ENCODE measurements around the gene CLDN16.

The CLDN16 gene

GRCh38 chr3:190381441-190381840 is 6.5 kb upstream of the CLDN16 start:
- ATAC-seq (no peak), DNase-seq (no peak)

GRCh38 chr3:190382082-190382481 is 5.9 kb upstream of the CLDN16 start:
- DNase-seq (no peak), ATAC-seq (peak; percentile 72)

DNA sequence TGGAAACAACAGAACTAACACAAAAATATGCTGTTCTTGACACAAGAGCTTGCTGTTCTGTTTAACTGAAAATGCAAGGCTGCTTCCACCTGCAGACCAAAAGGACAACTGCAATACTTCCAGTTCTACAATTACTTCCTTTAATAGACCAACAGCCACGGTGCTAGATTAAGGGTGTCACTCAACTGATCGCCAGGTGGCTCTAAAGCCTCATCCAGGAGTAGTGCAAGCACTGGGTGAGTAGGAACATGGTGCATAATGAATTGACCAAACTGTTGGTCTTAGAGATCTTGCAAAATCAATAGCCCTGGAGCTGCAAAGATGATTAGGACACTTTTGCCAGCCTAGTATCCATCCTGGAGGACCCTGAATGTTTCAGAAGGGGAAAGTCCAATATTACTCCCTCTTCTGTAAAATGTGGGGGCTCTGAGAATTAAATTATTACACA is 3.6 kb upstream of the CLDN16 start:
- ATAC-seq (peak; percentile 60), DNase-seq (no peak)

DNA sequence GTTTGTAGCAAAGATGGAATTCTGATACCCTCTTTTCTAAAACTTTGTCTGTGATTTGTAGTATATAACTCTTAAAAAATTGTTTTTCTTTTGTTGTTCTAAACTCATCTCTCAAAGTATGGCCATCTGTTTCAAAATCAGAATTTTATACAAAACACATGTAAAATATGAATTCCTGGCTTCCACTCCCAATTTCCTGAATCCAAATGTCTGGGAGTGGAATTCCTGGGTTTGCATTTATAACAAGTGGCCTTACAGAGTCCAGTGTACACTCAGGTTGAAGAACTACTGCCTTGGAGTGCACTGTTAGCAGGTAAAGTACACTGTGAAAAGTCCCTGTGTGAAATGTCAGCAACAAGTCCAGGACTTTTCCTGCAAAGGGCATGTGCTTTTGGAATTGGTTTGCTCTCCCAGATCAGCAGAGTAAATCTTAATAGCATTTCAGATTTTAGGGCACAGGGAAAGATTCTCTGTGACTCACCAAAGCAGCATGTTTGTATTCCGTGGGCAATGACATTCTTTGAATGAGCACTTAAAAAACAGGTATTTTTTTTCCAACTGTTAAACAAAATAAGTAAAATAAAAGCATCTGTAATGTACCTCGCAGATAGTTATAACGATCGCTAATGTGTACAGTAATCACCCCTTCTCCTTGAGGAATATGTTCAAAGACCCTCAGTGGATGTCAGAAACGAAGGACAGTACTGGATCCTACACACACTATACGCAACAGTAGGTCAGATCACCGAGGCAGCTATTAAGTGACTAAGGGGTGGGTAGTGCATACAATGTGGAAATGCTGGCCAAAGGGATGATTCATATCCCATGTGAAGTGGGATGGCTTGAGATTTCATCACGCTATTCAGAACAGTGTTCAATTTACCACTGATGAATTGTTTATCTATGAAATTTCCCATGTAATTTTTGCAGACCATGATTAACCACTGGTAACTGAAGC is 2.0 kb upstream of the CLDN16 start:
- no peak for DNase-seq
- no peak for ATAC-seq

- DNase-seq, result no peak
- no peak for ATAC-seq
Measured at GRCh38 chr3:190388703-190389102, 740 bp downstream of the CLDN16 start.

DNA sequence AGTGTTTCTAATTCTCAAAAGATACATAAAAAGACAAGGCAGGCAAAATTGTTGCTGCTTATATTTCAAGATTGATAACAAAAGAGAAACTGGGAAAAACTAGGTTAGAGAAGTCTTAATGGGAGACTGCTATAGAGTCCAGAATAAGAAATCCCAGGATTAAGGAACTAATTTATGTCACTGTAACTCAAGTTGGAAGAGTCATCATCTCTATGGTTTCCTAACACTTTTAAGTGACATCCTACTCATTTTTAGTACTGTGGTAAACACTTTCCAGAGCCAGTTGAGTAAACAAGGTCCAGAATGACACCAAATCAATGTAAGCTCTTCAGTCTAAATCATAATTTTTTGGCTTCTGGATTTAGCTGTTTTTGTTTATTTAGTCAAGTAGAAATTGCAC is 8.0 kb downstream of the CLDN16 start:
- ATAC-seq, result no peak
- no peak for DNase-seq

GRCh38 chr3:190397889-190398288 is 9.9 kb downstream of the CLDN16 start:
- no peak for ATAC-seq
- no peak for DNase-seq

GRCh38 chr3:190399677-190400076 is 11.7 kb downstream of the CLDN16 start:
- no peak for DNase-seq
- ATAC-seq, result no peak

GRCh38 chr3:190401963-190402362 is 14.0 kb downstream of the CLDN16 start:
- ATAC-seq (no peak), DNase-seq (no peak)

DNA sequence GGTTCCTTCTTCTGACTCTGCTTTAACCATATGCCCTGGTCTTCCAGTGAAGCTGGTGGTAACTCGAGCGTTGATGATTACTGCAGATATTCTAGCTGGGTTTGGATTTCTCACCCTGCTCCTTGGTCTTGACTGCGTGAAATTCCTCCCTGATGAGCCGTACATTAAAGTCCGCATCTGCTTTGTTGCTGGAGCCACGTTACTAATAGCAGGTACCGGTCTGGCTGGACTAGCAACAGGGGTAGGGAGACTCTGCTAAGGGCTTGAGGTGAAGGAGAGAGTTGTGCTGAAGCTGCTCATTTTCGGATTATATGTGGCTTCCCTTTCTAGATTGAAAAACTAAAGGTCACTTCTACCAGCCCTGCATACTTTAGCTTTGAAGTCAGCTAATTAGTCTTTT is 16.8 kb downstream of the CLDN16 start:
- DNase-seq, result no peak
- no peak for ATAC-seq

DNA sequence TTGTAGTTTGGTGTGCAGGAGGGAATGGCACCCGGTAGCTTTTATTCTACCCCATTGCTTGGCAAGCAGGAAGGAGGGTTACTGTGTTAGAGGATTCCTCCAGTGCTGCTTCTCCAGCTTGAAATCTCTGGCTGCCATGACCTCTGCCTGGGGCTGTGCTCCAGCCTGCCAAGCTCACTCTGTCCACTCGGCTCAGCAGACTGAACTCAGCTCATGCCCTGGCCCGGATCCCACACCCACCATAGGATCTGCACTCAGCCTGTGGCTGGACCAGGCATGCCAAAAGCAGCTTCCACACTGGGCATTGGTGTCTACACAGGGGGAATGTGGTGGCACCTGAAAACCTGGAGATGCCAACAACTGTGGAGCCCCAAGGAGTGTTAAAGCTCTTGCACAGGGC is 26.3 kb downstream of the CLDN16 start:
- ATAC-seq (no peak), DNase-seq (no peak)

DNA sequence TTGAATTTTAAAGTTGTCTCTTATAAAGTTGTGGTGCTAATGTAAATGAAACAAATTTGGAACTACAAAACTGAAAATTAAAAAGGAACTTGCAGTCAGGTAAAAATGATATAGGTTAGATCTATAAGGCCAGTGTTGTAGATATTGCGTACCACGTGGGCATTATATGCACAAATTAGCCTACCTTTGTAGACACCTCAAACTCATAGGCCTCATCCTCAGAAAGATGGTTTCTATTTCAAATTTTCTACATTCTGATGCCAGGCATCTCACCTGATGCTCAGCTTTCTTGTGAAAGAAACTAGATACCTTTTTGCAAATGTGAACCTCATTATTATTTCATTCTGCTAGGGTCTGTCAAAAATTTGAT is 36.1 kb downstream of the CLDN16 start:
- DNase-seq (no peak), ATAC-seq (no peak)

DNA sequence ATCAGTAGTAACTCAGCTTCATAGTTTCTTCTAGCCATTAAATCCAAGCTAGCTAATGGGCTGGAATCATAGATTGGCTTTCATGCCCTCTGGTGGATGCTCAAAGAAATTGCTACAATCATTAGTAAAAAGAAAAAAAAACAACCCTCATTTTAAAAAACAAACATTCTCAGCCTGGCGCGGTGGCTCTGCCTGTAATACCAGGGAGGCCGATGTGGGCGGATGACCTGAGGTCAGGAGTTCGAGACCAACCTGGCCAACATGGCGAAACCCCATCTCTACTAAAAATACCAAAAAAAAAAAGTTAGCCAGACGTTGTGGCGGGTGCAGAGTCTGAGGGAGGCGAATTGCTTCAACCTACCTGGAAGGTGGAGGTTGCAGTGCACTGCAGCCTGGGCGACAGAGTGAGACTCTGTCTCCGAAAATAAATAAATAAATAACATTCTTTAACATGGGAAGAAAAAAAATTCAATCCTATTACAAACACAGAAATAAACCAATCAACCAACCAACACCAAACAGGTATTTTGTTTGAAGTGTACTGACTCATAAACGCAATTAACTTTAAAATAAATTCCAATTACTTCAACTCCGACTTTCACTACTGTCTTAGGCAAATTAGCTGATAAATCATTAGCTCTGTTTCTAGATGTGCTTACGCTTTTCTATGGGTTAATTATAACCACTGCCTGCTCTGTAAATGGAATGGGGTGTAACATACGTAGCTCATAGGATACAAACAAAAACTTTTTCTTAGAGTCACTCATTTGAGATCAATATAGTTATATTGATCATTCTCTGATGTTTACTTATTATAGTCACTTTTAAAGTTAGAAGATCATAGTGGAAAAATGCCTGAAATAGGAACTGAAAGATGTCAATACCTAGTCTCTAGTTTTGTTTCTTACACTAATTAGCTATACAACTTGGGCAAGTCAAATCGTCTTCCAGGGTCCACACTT is 36.8 kb downstream of the CLDN16 start:
- DNase-seq (peak; percentile 50), ATAC-seq (peak; percentile 66)

- DNase-seq (no peak), ATAC-seq (no peak)
Measured at GRCh38 chr3:190425833-190426232, 37.9 kb downstream of the CLDN16 start.

GRCh38 chr3:190426806-190427507 is 39.0 kb downstream of the CLDN16 start:
- DNase-seq (no peak), ATAC-seq (no peak)

- ATAC-seq, result no peak
- no peak for DNase-seq
Measured at GRCh38 chr3:190429681-190430080, 41.7 kb downstream of the CLDN16 start.

DNA sequence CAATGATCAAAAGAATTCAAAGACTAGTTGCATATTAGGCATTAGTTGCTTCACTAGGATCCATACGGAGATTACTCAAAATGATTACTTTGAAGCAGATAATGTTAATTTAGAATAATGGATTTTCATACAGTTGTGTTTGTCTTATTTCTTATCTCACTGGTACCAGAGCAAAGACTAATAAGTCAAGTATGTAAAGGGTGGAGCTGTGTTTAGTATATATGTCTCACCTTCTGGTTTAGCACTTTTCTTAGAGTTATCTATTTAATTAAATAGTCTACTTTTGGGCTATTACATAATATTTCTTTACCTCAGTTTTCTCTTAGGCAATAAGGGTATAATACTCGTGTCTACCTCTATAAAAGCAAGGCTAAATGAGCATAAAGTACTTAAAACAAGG is 42.9 kb downstream of the CLDN16 start:
- ATAC-seq, result no peak
- DNase-seq, result no peak

DNA sequence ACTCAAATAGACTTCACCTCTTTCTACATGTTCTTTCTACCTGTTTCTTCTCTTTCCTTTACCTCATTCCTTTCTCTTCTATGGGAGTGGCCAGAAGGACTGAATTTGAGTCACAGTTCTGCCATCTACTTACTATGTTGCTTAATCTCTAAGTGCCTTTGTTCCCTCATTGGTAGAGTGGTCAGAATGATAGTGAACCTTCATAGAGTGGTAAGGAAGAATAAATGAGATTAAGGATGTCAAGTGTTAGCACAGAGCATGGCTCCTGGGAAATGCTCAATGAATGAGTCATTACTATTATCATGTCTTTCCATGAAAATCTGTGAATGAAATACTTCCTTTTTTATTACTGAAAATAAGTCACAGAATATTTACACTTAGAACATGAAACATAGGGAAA is 44.3 kb downstream of the CLDN16 start:
- no peak for ATAC-seq
- DNase-seq, result no peak

DNA sequence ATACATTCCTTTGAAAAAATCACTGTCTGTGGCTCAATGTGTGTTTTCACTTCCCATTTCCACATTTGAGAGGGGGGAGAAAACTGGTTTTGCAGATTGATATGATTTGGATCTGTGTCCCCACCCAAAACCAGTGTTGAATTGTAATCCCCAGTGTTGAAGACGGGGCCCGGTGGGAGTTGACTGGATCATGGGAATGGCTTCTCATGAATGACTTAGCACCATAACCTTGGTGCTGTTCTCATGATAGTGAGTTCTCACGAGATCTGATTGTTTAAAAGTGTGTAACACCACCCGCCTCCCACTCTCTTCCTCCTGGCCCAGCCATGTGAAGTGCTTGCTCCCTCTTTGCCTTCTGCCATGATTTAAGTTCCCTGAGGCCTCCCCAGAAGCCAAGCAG is 45.7 kb downstream of the CLDN16 start:
- DNase-seq (no peak), ATAC-seq (no peak)

DNA sequence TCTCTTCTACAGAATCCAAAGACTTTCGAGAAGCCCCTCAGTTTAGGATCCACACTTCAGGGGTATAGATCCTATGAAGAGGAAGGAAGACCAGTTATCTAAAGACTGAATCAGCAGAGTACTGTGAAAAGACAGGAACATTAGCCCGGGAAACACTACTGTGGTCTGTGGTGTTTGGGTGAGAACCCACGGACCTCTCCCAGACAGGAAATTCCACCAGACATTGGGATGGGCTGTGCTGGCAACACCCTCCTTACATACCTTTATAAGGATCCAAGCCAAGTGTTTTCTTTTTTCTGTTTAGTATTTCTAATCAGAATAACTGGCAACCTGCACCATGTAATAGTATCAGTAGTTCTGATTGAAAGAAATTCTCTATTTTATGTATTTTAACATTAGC is 47.7 kb downstream of the CLDN16 start:
- ATAC-seq, result no peak
- no peak for DNase-seq

DNA sequence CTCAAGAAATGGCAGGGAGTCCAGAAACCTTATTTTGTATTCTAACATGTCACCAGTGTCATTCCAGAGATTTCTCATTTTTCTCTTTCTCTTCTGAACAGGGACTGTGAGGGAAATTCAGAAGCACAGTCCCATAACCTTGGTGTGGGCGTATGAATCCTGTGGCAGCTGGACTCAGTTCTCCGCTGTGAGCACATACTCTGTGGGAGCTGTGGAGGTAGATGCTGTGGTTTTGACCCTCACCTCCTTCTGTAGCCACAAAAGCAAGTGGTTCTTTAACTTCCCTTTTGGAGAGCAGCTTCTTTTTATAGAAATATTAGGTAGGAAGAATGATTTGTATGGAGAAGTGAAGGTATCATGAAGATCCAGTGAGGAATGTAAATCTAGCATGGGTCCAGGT is 48.4 kb downstream of the CLDN16 start:
- DNase-seq (no peak), ATAC-seq (no peak)

- DNase-seq (no peak), ATAC-seq (no peak)
Measured at GRCh38 chr3:190442240-190442639, 54.3 kb downstream of the CLDN16 start.

Data from stimulated activated naive CD8-positive, alpha-beta T cell treated with anti-CD3 and anti-CD28 coated beads, Interleukin-15, Interleukin-2, amounts not matched to agents 100 U/mL and 50 U/mL, for 24 hours (primary cell).